Psoas muscle (tissue), 8 donors: Measurements from ENCODE around the gene ABHD12. TPM values are rescaled to one million over a fixed set of nuclear protein-coding genes. Genes with fewer than 3 reads are reported as not detected.

Experiments used
- ATAC-seq, 4 donors: fragments of 200-7000 bp; cut with Tn5 transposase; one replicate each; pipeline ENCODE4 v1.9.1; 2020; ENCODE audit warnings: moderate library complexity in 3 of 4, mild to moderate bottlenecking in 2 of 4
- DNase-seq, 2 donors: peaks; one replicate each; pipeline ENCODE4 v3.0.0-alpha.2; 2020
- H3K27ac ChIP-seq: fragments of 200-600 bp; one replicate; pipeline ENCODE4 v1.8.0; 2022
- H3K27me3 ChIP-seq, 3 donors: fragments of 200-600 bp in 1 of 3; one replicate each; pipeline versions ENCODE4 v1.6.1 to v1.8.0; 2013 to 2022; ENCODE audit warnings: low read length in 2 of 3, mild to moderate bottlenecking in 2 of 3, moderate library complexity in 1 of 3; ENCODE audit not compliant: insufficient read depth in 3 of 3
- H3K36me3 ChIP-seq, 2 donors: fragments of 200-600 bp in 1 of 2; one replicate each; pipeline versions ENCODE4 v1.6.1 to v1.8.0; 2013 to 2022; ENCODE audit warnings: low read depth in 1 of 2, mild to moderate bottlenecking in 1 of 2, moderate library complexity in 1 of 2; ENCODE audit not compliant: insufficient read depth in 1 of 2
- H3K4me1 ChIP-seq: fragments of 200-600 bp; one replicate; pipeline ENCODE4 v1.8.0; 2022
- H3K4me3 ChIP-seq: fragments of 200-600 bp; one replicate; pipeline ENCODE4 v1.8.0; 2022; ENCODE audit warnings: mild to moderate bottlenecking
- H3K9me3 ChIP-seq: fragments of 200-600 bp; one replicate; pipeline ENCODE4 v1.8.0; 2022
- CTCF ChIP-seq: fragments of 200-600 bp; IDR thresholded peaks from one replicate; pipeline ENCODE4 v1.8.0; 2022; ENCODE audit warnings: antibody characterized with exemption
- WGBS, 3 donors: extraction: QIAGEN DNeasy Blood & Tissue Kit; methylation state at CpG; one replicate each; pipeline versions ENCODE4 v1.1.6 to v1.1.7; 2013; 5-methylcytosine and 5-hydroxymethylcytosine counted together
- intact Hi-C, 2 donors: fragments of 100-400 bp; cut with DNase I; formaldehyde crosslinking; loops; one replicate each; pipeline versions ENCODE4 v1.11.0 to v1.14.2; 2022
- polyA plus RNA-seq, 3 donors: library from polyadenylated mRNA; stranded (reverse); fragments of 200-250 nt; gene quantifications; one replicate each; pipeline ENCODE4 v1.2.3, GENCODE V29; 2013
- total RNA-seq, 4 donors: library from RNA; stranded (reverse); fragmentation: NEBNext Ultra II Directional in 2 of 4; extraction: Animal tissue kit (Norgen Biotek cat#: 25700) in 2 of 4; gene quantifications; one replicate each; pipeline versions ENCODE4 v1.2.1 to v1.2.4, GENCODE V29; 2021 to 2023
- donor health status: healthy with polysubstance abuse.
- donor health status: DM: no; HTN: no; CAD: no; lungs with moderate emphysema.
- donor health status: Bipolar disorder and iron deficiency.
- donor health status: healthy.
- donor health status: DM: yes; HTN: yes; CAD: no.
- donor health status: DM: no; HTN: no; CAD: no.
- donor health status: DM: no; HTN: no; CAD: no.
- donor health status: DM: yes; HTN: yes; CAD: no.

Gene ABHD12
- total and polyA plus RNA-seq, 7 donors = 7.9 to 15.5 (median 9.6) TPM

DNA sequence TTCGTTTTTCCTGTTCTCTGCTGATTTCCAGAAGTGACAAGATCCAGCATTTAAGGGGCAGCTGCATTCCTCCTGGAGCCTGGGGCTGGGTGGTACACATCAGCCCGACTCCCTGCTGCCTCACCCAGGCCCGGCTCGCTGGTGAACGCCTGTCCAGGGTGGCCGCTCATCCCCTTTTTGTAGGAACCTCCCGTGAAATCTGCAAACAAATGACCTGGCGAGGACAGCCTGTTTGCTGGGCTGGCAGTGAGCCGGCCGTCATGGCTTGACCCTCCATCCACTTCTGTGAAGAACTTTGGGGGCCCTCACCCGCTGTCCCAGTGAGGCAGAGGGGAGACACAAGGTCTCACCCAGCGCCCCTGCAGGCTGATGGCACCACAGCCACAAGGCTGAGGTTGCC, 103.7 kb downstream of the ABHD12 start:
- no peaks in the 10 kb centered on the region for H3K9me3 ChIP-seq
- no peak for DNase-seq
- H3K36me3 ChIP-seq = peaks cover 0 to 84% of the 10 kb centered on the region in 2 donors
- H3K27me3 ChIP-seq = no peaks in the 10 kb centered on the region
- WGBS, 3 donors = 93 to 95% (median 94%) methylated on average over 12 of the region's 12 CpGs
- no peaks in the 10 kb centered on the region for H3K4me1 ChIP-seq
- H3K4me3 ChIP-seq = no peak overlapping the region
- no peak for ATAC-seq
- H3K27ac ChIP-seq = no peak overlapping the region
- TF ChIP-seq CTCF = no peak
- intact Hi-C loops = no loop called here

DNA sequence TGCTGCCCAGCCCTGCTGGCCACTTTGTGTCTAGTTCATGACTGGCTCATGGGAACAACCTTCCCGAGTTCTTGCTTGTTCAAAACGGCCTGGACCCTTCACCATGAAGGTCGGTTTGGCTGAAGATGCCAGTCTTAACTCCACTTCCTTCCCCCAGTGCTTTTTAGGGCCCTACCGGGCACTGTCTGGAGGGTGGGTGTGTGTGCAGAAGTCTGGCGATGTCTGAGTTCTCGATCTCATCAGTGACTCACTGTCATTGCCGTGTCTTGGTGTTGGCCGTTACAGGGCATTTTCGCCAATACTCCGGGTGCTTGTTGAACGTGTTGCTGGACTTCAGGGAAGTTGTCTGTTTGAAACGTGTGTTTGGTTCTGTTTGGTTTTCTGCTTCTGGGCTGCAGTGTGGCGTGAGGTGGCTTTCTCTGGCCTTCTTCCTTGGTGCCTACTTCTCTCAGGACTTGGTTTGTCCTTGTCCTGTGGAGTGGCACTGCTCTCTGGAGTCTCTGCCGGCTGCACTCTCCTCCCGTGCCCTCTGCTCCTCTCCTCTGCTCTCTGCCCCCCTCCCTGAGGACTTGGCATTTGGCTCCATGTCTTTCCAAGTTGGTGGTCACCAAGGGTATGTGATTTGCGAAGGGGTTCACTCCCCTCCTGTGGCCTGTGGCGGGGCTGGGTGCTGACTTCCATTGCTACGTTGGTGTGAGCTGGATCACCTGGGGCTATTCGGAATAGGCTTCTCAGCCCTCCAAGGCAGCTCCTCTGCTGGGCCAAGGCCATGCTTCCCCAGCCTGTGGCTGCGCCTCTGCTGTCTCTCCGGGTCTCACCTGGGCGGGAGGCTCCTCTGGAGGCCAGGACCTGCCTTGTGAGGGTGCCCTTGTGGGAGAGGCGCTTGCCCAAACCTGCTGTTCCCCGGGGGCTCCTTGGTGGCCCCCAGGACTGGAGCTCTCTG, 104.5 kb downstream of the ABHD12 start:
- no peak for TF ChIP-seq CTCF
- Histone ChIP-seq H3K9me3 (no peaks in the 10 kb centered on the region), H3K4me3 (no peak overlapping the region), H3K27me3 (no peaks in the 10 kb centered on the region), H3K4me1 (peaks cover 3% of the 10 kb centered on the region), H3K36me3 (peaks cover 0 to 89% of the 10 kb centered on the region in 2 donors), H3K27ac (no peak overlapping the region)
- ATAC-seq (no peak), DNase-seq (peak in 1 of 2 donors; percentile 34)
- 87 to 93% (median 88%) methylated on average over 24 of the region's 24 CpGs for WGBS, 3 donors
- intact Hi-C loops = no loop called here

- 84 to 90% (median 86%) methylated on average over 26 of the region's 26 CpGs for WGBS, 3 donors
- Histone ChIP-seq H3K4me3 (no peak overlapping the region), H3K4me1 (peaks cover 3% of the 10 kb centered on the region), H3K27me3 (no peaks in the 10 kb centered on the region), H3K27ac (no peak overlapping the region), H3K36me3 (peaks cover 0 to 88% of the 10 kb centered on the region in 2 donors), H3K9me3 (no peaks in the 10 kb centered on the region)
- intact Hi-C loops = no loop called here
- TF ChIP-seq CTCF = no peak
- DNase-seq (peak in 1 of 2 donors; percentile 38), ATAC-seq (no peak)
Observed at GRCh38 chr20:25285091-25285647, 105.5 kb downstream of the ABHD12 start.

- no peak for TF ChIP-seq CTCF
- peaks cover 0 to 93% of the 10 kb centered on the region in 2 donors for H3K36me3 ChIP-seq
- H3K27ac ChIP-seq = no peak overlapping the region
- H3K4me3 ChIP-seq = no peak overlapping the region
- intact Hi-C loops = no loop called here
- ATAC-seq = no peak
- WGBS, 3 donors = 91 to 93% (median 91%) methylated on average over 17 of the region's 17 CpGs
- no peaks in the 10 kb centered on the region for H3K27me3 ChIP-seq
- H3K9me3 ChIP-seq = no peaks in the 10 kb centered on the region
- peaks cover 3% of the 10 kb centered on the region for H3K4me1 ChIP-seq
- no peak for DNase-seq
Observed at GRCh38 chr20:25284131-25284601, 106.5 kb downstream of the ABHD12 start.
